Measurements from ENCODE around the gene VPS37C. TPM values are rescaled to one million over a fixed set of nuclear protein-coding genes. Genes with fewer than 3 reads are reported as not detected.

VPS37C gene
- total and polyA plus RNA-seq, 2 of the 13 experiments (the other 11 are each of a cell fraction or from before 2014, with no cell fraction given), result 7.5 to 8.8 TPM

DNA sequence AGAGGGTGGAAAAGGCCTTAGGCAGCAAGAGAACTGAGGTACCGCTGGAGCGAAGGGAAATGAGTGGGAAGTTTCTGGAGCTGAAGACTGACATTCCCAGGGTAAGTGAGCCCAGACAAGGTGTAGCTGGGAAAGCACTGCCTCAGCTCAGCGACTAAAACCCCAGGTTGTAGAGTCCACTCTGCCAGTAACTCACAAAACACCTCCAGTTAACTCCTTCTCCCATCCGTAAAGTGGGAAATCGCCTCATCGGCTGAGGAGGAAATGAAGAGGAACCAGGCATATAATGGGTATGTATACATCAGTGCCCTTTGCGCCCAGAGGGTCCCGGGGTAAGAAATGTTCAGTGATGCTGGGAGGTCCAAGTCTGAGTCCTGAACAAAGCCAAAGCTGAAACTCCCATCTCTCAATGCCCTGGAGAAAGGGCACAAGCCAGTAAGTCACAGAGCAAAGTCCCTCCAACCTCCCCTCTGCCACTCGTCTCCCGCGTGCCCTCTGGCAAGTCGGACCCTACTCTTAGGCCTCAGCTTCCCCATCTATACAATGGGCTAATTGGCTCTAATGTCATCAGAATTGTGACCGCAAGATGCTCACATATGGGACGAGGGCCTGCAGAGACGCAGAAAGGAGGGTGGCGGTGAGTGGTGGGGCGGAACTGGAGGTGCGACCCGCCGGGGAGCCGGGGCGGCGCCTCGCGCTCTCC is 588 bp downstream of the VPS37C start (continued):
- TF ChIP-seq ZNF615 (CRISPR knock-in tag; IDR thresholded peaks at IDR 0.05; ENCODE audit: borderline replicate concordance), result no peak
- TF ChIP-seq ZNF703 (CRISPR knock-in tag; IDR thresholded peaks at IDR 0.05; ENCODE audit: borderline replicate concordance), result 0 out of 2 replicates have a peak, but pooled peaks have one; percentile 26
- TF ChIP-seq ZNF468 (CRISPR knock-in tag; IDR thresholded peaks at IDR 0.05), result no peak
- no peak for TF ChIP-seq SIN3A (IDR thresholded peaks at IDR 0.05; ENCODE audit: borderline replicate concordance, low read depth, low read length)
- peak; percentile 30; the same call in 1 of the 2 replicates for TF ChIP-seq ZNF44 (CRISPR knock-in tag; IDR thresholded peaks at IDR 0.05)
- TF ChIP-seq ZSCAN20 (CRISPR knock-in tag; IDR thresholded peaks at IDR 0.05; ENCODE audit: borderline replicate concordance), result no peak
- TF ChIP-seq NCOA5 (CRISPR knock-in tag; IDR thresholded peaks at IDR 0.05), result no peak
- TF ChIP-seq HDAC6 (IDR thresholded peaks at IDR 0.05; ENCODE audit: low read depth, low read length), result no peak; the same call in 1 of the 2 replicates
- TF ChIP-seq, protein P1, sequence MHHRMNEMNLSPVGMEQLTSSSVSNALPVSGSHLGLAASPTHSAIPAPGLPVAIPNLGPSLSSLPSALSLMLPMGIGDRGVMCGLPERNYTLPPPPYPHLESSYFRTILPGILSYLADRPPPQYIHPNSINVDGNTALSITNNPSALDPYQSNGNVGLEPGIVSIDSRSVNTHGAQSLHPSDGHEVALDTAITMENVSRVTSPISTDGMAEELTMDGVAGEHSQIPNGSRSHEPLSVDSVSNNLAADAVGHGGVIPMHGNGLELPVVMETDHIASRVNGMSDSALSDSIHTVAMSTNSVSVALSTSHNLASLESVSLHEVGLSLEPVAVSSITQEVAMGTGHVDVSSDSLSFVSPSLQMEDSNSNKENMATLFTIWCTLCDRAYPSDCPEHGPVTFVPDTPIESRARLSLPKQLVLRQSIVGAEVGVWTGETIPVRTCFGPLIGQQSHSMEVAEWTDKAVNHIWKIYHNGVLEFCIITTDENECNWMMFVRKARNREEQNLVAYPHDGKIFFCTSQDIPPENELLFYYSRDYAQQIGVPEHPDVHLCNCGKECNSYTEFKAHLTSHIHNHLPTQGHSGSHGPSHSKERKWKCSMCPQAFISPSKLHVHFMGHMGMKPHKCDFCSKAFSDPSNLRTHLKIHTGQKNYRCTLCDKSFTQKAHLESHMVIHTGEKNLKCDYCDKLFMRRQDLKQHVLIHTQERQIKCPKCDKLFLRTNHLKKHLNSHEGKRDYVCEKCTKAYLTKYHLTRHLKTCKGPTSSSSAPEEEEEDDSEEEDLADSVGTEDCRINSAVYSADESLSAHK (CRISPR knock-in tag; IDR thresholded peaks at IDR 0.05; ENCODE audit: borderline replicate concordance), result no peak
- TF ChIP-seq NFRKB (IDR thresholded peaks at IDR 0.05), result no peak
- TF ChIP-seq HNRNPUL1 (IDR thresholded peaks at IDR 0.05; ENCODE audit: low read depth, low read length), result no peak
- no peak for TF ChIP-seq ZFP1 (CRISPR knock-in tag; IDR thresholded peaks at IDR 0.05)
- TF ChIP-seq TP53 (CRISPR knock-in tag; conservative IDR thresholded peaks at IDR 0.05), result no peak
- TF ChIP-seq, protein P2, sequence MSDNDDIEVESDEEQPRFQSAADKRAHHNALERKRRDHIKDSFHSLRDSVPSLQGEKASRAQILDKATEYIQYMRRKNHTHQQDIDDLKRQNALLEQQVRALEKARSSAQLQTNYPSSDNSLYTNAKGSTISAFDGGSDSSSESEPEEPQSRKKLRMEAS (IDR thresholded peaks at IDR 0.05), result no peak
- TF ChIP-seq RXRB (CRISPR knock-in tag; IDR thresholded peaks at IDR 0.05; ENCODE audit: borderline replicate concordance), result no peak
- TF ChIP-seq, protein P3, sequence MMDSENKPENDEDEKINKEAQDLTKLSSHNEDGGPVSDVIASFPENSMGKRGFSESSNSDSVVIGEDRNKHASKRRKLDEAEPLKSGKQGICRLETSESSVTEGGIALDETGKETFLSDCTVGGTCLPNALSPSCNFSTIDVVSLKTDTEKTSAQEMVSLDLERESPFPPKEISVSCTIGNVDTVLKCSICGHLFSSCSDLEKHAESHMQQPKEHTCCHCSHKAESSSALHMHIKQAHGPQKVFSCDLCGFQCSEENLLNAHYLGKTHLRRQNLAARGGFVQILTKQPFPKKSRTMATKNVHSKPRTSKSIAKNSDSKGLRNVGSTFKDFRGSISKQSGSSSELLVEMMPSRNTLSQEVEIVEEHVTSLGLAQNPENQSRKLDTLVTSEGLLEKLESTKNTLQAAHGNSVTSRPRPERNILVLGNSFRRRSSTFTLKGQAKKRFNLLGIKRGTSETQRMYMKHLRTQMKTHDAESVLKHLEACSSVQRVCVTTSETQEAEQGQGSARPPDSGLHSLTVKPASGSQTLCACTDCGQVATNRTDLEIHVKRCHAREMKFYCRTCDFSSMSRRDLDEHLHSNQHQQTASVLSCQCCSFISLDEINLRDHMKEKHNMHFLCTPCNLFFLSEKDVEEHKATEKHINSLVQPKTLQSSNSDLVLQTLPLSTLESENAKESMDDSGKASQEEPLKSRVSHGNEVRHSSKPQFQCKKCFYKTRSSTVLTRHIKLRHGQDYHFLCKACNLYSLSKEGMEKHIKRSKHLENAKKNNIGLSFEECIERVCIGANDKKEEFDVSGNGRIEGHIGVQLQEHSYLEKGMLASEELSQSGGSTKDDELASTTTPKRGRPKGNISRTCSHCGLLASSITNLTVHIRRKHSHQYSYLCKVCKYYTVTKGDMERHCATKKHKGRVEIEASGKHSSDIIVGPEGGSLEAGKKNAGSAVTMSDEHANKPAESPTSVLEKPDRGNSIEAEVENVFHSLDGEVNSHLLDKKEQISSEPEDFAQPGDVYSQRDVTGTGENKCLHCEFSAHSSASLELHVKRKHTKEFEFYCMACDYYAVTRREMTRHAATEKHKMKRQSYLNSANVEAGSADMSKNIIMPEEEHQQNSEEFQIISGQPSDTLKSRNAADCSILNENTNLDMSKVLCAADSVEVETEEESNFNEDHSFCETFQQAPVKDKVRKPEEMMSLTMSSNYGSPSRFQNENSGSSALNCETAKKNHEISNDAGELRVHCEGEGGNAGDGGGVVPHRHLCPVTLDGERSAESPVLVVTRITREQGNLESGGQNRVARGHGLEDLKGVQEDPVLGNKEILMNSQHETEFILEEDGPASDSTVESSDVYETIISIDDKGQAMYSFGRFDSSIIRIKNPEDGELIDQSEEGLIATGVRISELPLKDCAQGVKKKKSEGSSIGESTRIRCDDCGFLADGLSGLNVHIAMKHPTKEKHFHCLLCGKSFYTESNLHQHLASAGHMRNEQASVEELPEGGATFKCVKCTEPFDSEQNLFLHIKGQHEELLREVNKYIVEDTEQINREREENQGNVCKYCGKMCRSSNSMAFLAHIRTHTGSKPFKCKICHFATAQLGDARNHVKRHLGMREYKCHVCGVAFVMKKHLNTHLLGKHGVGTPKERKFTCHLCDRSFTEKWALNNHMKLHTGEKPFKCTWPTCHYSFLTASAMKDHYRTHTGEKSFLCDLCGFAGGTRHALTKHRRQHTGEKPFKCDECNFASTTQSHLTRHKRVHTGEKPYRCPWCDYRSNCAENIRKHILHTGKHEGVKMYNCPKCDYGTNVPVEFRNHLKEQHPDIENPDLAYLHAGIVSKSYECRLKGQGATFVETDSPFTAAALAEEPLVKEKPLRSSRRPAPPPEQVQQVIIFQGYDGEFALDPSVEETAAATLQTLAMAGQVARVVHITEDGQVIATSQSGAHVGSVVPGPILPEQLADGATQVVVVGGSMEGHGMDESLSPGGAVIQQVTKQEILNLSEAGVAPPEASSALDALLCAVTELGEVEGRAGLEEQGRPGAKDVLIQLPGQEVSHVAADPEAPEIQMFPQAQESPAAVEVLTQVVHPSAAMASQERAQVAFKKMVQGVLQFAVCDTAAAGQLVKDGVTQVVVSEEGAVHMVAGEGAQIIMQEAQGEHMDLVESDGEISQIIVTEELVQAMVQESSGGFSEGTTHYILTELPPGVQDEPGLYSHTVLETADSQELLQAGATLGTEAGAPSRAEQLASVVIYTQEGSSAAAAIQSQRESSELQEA (CRISPR knock-in tag; IDR thresholded peaks at IDR 0.05; ENCODE audit: not compliant biosample characterization), result no peak
- TF ChIP-seq ZNF329 (CRISPR knock-in tag; IDR thresholded peaks at IDR 0.05; ENCODE audit: low read depth), result no peak
- TF ChIP-seq CEBPB (IDR thresholded peaks at IDR 0.05; ENCODE audit: borderline replicate concordance, low read depth, low read length), result no peak

Data from HepG2 (cell line).